ENCODE measurements around the gene BATF3.
"Not testable (repeated sequence)": the region's sequence is repeated elsewhere in the genome, so short reads cannot be mapped to it uniquely, and the experiment has no call there.

BATF3 gene

GRCh38 chr1:212645546-212646543, 53.8 kb downstream of the BATF3 start:
- H3K27ac ChIP-seq (ENCODE audit: low read length) = no peak overlapping the region
- WGBS (ENCODE audit: insufficient coverage, insufficient read length) = no CpG with 5 or more reads among the region's 13 CpGs
- no peaks in the 10 kb centered on the region for H3K36me3 ChIP-seq (ENCODE audit: control insufficient read depth, insufficient read depth, low read length)
- H3K4me1 ChIP-seq (ENCODE audit: control insufficient read depth, insufficient read depth, low read length) = no peaks in the 10 kb centered on the region
- H3K4me3 ChIP-seq (ENCODE audit: low read length) = no peak overlapping the region
- H3K27me3 ChIP-seq (ENCODE audit: control insufficient read depth, insufficient read depth, low read length) = no peaks in the 10 kb centered on the region
- DNase-seq (ENCODE audit: low read depth, low spot score) = no peak
- no peaks in the 10 kb centered on the region for H3K9me3 ChIP-seq (ENCODE audit: control insufficient read depth, insufficient read depth, low read length)

- DNase-seq (ENCODE audit: low read depth, low spot score) = no peak
- WGBS (ENCODE audit: insufficient coverage, insufficient read length) = no CpG with 5 or more reads among the region's 6 CpGs
These were observed 54.6 kb downstream of the BATF3 start for GRCh38 chr1:212644866-212645545.

GRCh38 chr1:212643877-212644276, 55.8 kb downstream of the BATF3 start:
- Histone ChIP-seq H3K27ac (ENCODE audit: low read length) (no peak overlapping the region), H3K4me1 (ENCODE audit: control insufficient read depth, insufficient read depth, low read length) (no peaks in the 10 kb centered on the region), H3K36me3 (ENCODE audit: control insufficient read depth, insufficient read depth, low read length) (no peaks in the 10 kb centered on the region), H3K4me3 (ENCODE audit: low read length) (no peak overlapping the region), H3K9me3 (ENCODE audit: control insufficient read depth, insufficient read depth, low read length) (no peaks in the 10 kb centered on the region), H3K27me3 (ENCODE audit: control insufficient read depth, insufficient read depth, low read length) (no peaks in the 10 kb centered on the region)
- WGBS (ENCODE audit: insufficient coverage, insufficient read length) = no CpG with 5 or more reads among the region's 2 CpGs
- no peak for DNase-seq (ENCODE audit: low read depth, low spot score)

More at GRCh38 chr1:212644866-212645545, 54.6 kb downstream of the BATF3 start:
- Histone ChIP-seq H3K36me3 (ENCODE audit: control insufficient read depth, insufficient read depth, low read length) (no peaks in the 10 kb centered on the region), H3K27me3 (ENCODE audit: control insufficient read depth, insufficient read depth, low read length) (no peaks in the 10 kb centered on the region), H3K9me3 (ENCODE audit: control insufficient read depth, insufficient read depth, low read length) (no peaks in the 10 kb centered on the region), H3K27ac (ENCODE audit: low read length) (no peak overlapping the region), H3K4me3 (ENCODE audit: low read length) (no peak overlapping the region), H3K4me1 (ENCODE audit: control insufficient read depth, insufficient read depth, low read length) (no peaks in the 10 kb centered on the region)

- Histone ChIP-seq H3K4me1 (ENCODE audit: control insufficient read depth, insufficient read depth, low read length) (no peaks in the 10 kb centered on the region), H3K27ac (ENCODE audit: low read length) (no peak overlapping the region), H3K9me3 (ENCODE audit: control insufficient read depth, insufficient read depth, low read length) (no peaks in the 10 kb centered on the region), H3K27me3 (ENCODE audit: control insufficient read depth, insufficient read depth, low read length) (no peaks in the 10 kb centered on the region), H3K4me3 (ENCODE audit: low read length) (no peak overlapping the region), H3K36me3 (ENCODE audit: control insufficient read depth, insufficient read depth, low read length) (no peaks in the 10 kb centered on the region)
- no peak for DNase-seq (ENCODE audit: low read depth, low spot score)
- WGBS (ENCODE audit: insufficient coverage, insufficient read length) = no CpG with 5 or more reads among the region's 1 CpG
These were observed 57.7 kb downstream of the BATF3 start for GRCh38 chr1:212641956-212642355.

GRCh38 chr1:212640223-212640878, 59.3 kb downstream of the BATF3 start:
- no peaks in the 10 kb centered on the region for H3K27me3 ChIP-seq (ENCODE audit: control insufficient read depth, insufficient read depth, low read length)

GRCh38 chr1:212639524-212639923, 60.1 kb downstream of the BATF3 start:
- not testable (repeated sequence) for H3K27me3 ChIP-seq (ENCODE audit: control insufficient read depth, insufficient read depth, low read length); H3K9me3 ChIP-seq (ENCODE audit: control insufficient read depth, insufficient read depth, low read length); H3K4me3 ChIP-seq (ENCODE audit: low read length); DNase-seq (ENCODE audit: low read depth, low spot score); H3K4me1 ChIP-seq (ENCODE audit: control insufficient read depth, insufficient read depth, low read length); H3K27ac ChIP-seq (ENCODE audit: low read length); H3K36me3 ChIP-seq (ENCODE audit: control insufficient read depth, insufficient read depth, low read length)
- WGBS (ENCODE audit: insufficient coverage, insufficient read length) = no CpG with 5 or more reads among the region's 2 CpGs

More at GRCh38 chr1:212640223-212640878, 59.3 kb downstream of the BATF3 start:
- Histone ChIP-seq H3K9me3 (ENCODE audit: control insufficient read depth, insufficient read depth, low read length) (no peaks in the 10 kb centered on the region), H3K4me3 (ENCODE audit: low read length) (no peak overlapping the region), H3K4me1 (ENCODE audit: control insufficient read depth, insufficient read depth, low read length) (no peaks in the 10 kb centered on the region), H3K27ac (ENCODE audit: low read length) (no peak overlapping the region), H3K36me3 (ENCODE audit: control insufficient read depth, insufficient read depth, low read length) (no peaks in the 10 kb centered on the region)
- DNase-seq (ENCODE audit: low read depth, low spot score) = no peak
- WGBS (ENCODE audit: insufficient coverage, insufficient read length) = no CpG with 5 or more reads among the region's 3 CpGs

GRCh38 chr1:212638492-212639151, 61.0 kb downstream of the BATF3 start:
- Histone ChIP-seq H3K27me3 (ENCODE audit: control insufficient read depth, insufficient read depth, low read length) (no peaks in the 10 kb centered on the region), H3K4me1 (ENCODE audit: control insufficient read depth, insufficient read depth, low read length) (no peaks in the 10 kb centered on the region), H3K9me3 (ENCODE audit: control insufficient read depth, insufficient read depth, low read length) (no peaks in the 10 kb centered on the region), H3K27ac (ENCODE audit: low read length) (no peak overlapping the region), H3K4me3 (ENCODE audit: low read length) (no peak overlapping the region), H3K36me3 (ENCODE audit: control insufficient read depth, insufficient read depth, low read length) (no peaks in the 10 kb centered on the region)
- no CpG with 5 or more reads among the region's 4 CpGs for WGBS (ENCODE audit: insufficient coverage, insufficient read length)
- DNase-seq (ENCODE audit: low read depth, low spot score) = no peak

GRCh38 chr1:212637902-212638301, 61.7 kb downstream of the BATF3 start:
- H3K27me3 ChIP-seq (ENCODE audit: control insufficient read depth, insufficient read depth, low read length) = no peaks in the 10 kb centered on the region
- no peak overlapping the region for H3K4me3 ChIP-seq (ENCODE audit: low read length)
- no CpG with 5 or more reads among the region's 5 CpGs for WGBS (ENCODE audit: insufficient coverage, insufficient read length)
- no peaks in the 10 kb centered on the region for H3K36me3 ChIP-seq (ENCODE audit: control insufficient read depth, insufficient read depth, low read length)
- H3K9me3 ChIP-seq (ENCODE audit: control insufficient read depth, insufficient read depth, low read length) = no peaks in the 10 kb centered on the region
- no peaks in the 10 kb centered on the region for H3K4me1 ChIP-seq (ENCODE audit: control insufficient read depth, insufficient read depth, low read length)
- DNase-seq (ENCODE audit: low read depth, low spot score) = no peak
- no peak overlapping the region for H3K27ac ChIP-seq (ENCODE audit: low read length)
